ENCODE data around the gene ATP2C2.

DNA sequence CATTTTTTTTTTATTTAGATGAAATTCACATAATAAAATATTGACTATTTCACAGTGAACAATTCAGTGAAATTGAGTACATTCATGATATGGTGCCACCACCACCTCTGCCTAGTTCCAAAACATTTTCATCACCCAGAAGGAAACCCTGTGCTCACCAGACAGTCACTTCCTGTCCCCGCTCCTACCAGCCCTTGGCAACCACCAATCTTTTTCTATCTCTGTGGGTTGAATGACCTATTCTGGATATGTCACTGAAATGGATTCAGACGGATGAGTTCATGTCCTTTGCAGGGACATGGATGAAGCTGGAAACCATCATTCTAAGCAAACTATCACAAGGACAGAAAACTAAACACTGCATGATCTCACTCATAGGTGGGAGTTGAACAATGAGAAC lies 40.5 kb downstream of the ATP2C2 start:
- TF ChIP-seq, protein P1, sequence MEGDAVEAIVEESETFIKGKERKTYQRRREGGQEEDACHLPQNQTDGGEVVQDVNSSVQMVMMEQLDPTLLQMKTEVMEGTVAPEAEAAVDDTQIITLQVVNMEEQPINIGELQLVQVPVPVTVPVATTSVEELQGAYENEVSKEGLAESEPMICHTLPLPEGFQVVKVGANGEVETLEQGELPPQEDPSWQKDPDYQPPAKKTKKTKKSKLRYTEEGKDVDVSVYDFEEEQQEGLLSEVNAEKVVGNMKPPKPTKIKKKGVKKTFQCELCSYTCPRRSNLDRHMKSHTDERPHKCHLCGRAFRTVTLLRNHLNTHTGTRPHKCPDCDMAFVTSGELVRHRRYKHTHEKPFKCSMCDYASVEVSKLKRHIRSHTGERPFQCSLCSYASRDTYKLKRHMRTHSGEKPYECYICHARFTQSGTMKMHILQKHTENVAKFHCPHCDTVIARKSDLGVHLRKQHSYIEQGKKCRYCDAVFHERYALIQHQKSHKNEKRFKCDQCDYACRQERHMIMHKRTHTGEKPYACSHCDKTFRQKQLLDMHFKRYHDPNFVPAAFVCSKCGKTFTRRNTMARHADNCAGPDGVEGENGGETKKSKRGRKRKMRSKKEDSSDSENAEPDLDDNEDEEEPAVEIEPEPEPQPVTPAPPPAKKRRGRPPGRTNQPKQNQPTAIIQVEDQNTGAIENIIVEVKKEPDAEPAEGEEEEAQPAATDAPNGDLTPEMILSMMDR (conservative IDR thresholded peaks at IDR 0.05; ENCODE audit: low read depth, low read length): no peak
- no peak for TF ChIP-seq EZH2 (IDR thresholded peaks at IDR 0.05; ENCODE audit: low read length, unreplicated experiment)
